Hepatocyte (in vitro differentiated cells): ENCODE measurements around the gene MAN1C1. TPM values are rescaled to one million over a fixed set of nuclear protein-coding genes. Genes with fewer than 3 reads are reported as not detected.

Experiments
- DNase-seq: peaks from one replicate; pipeline ENCODE4 v3.0.0-alpha.2; 2016; ENCODE audit warnings: low spot score
- H2AFZ ChIP-seq: fragments of 200-600 bp; sonication (generic); 2 replicates; pipeline ENCODE4 v1.6.0; 2016; ENCODE audit warnings: antibody characterized with exemption, mild to moderate bottlenecking
- H3K27ac ChIP-seq: fragments of 200-600 bp; sonication (generic); 2 replicates; pipeline ENCODE4 v1.5.1; 2016; ENCODE audit warnings: mild to moderate bottlenecking
- H3K27me3 ChIP-seq: fragments of 200-600 bp; sonication (generic); 2 replicates; pipeline ENCODE4 v1.6.1; 2016
- H3K36me3 ChIP-seq: fragments of 200-600 bp; sonication (generic); replicated peaks from 2 replicates; pipeline ENCODE4 v1.5.1; 2016; ENCODE audit warnings: low read depth; ENCODE audit not compliant: insufficient read depth
- H3K4me1 ChIP-seq: fragments of 200-600 bp; sonication (generic); 2 replicates; pipeline ENCODE4 v1.5.1; 2016; ENCODE audit warnings: mild to moderate bottlenecking, moderate library complexity; ENCODE audit not compliant: insufficient read depth
- H3K4me2 ChIP-seq: fragments of 200-600 bp; sonication (generic); 2 replicates; pipeline ENCODE4 v1.6.0; 2016
- H3K4me3 ChIP-seq: fragments of 200-600 bp; sonication (generic); 2 replicates; pipeline ENCODE4 v1.5.1; 2016; ENCODE audit warnings: mild to moderate bottlenecking
- H3K79me2 ChIP-seq: fragments of 200-600 bp; sonication (generic); 2 replicates; pipeline ENCODE4 v1.6.0; 2017; ENCODE audit warnings: mild to moderate bottlenecking
- H3K9me2 ChIP-seq: fragments of 200-600 bp; sonication (generic); replicated peaks from 2 replicates; pipeline ENCODE4 v1.6.0; 2017; ENCODE audit warnings: mild to moderate bottlenecking; ENCODE audit not compliant: insufficient read depth
- H3K9me3 ChIP-seq: fragments of 200-600 bp; sonication (generic); 2 replicates; pipeline ENCODE4 v1.5.1; 2016; ENCODE audit warnings: low read depth, mild to moderate bottlenecking
- H4K20me1 ChIP-seq: fragments of 200-600 bp; sonication (generic); 2 replicates; pipeline ENCODE4 v1.6.0; 2016; ENCODE audit warnings: mild to moderate bottlenecking; ENCODE audit not compliant: insufficient read depth, poor library complexity, severe bottlenecking
- CTCF ChIP-seq: fragments of 200-600 bp; sonication (generic); IDR thresholded peaks from 2 replicates; pipeline ENCODE4 v1.5.1; 2016; ENCODE audit warnings: antibody characterized with exemption, mild to moderate bottlenecking; ENCODE audit not compliant: poor library complexity
- EZH2 ChIP-seq: fragments of 200-600 bp; sonication (generic); IDR thresholded peaks from 2 replicates; pipeline ENCODE4 v1.6.1; 2016; ENCODE audit warnings: antibody characterized with exemption, mild to moderate bottlenecking, borderline replicate concordance
- EZH2phosphoT487 ChIP-seq: fragments of 200-600 bp; sonication (generic); IDR thresholded peaks from one replicate; pipeline ENCODE4 v1.6.1; 2018; ENCODE audit warnings: antibody characterized with exemption, mild to moderate bottlenecking, low read depth, moderate library complexity; ENCODE audit not compliant: unreplicated experiment, severe bottlenecking
- WGBS: methylation state at CpG from one replicate; pipeline ENCODE4 v1.1.6; 2016; ENCODE audit warnings: low lambda C conversion rate; ENCODE audit errors: missing lambda C conversion rate; 5-methylcytosine and 5-hydroxymethylcytosine counted together
- polyA plus RNA-seq: library from polyadenylated mRNA; unstranded; fragments of >200 nt; fragmentation: Nextera tagmentation; extraction: Ambion mirVana; gene quantifications from 2 replicates; pipeline ENCODE4 v1.2.1, GENCODE V29; 2016
- total RNA-seq: library from RNA; depleted of rRNA; stranded (reverse); fragments of >200 nt; gene quantifications from 2 replicates; pipeline ENCODE4 v1.2.3, GENCODE V29; 2014

MAN1C1 gene
- total and polyA plus RNA-seq, 2 experiments from 2014 or later, result 20.6 to 29.3 TPM

GRCh38 chr1:25700626-25701025 lies 84.0 kb downstream of the MAN1C1 start:
- TF ChIP-seq EZH2phosphoT487, result no peak
- TF ChIP-seq EZH2, result no peak
- TF ChIP-seq CTCF, result no peak
- Histone ChIP-seq H3K36me3 (no peaks in the 10 kb centered on the region), H3K79me2 (no peaks in the 10 kb centered on the region), H4K20me1 (no peaks in the 10 kb centered on the region), H3K27me3 (no peaks in the 10 kb centered on the region), H3K4me1 (peaks cover 21% of the 10 kb centered on the region), H3K9me3 (no peaks in the 10 kb centered on the region), H3K4me3 (no peak overlapping the region), H2AFZ (no peak overlapping the region), H3K4me2 (no peak overlapping the region), H3K27ac (peak overlapping the region; percentile 57), H3K9me2 (no peaks in the 10 kb centered on the region)
- 76% methylated on average over 7 of the region's 7 CpGs for WGBS
- DNase-seq, result no peak

GRCh38 chr1:25701030-25701785 lies 84.6 kb downstream of the MAN1C1 start:
- no peak overlapping the region for H3K27ac ChIP-seq
- WGBS, result 91% methylated on average over 9 of the region's 9 CpGs
- TF ChIP-seq EZH2phosphoT487 (no peak), EZH2 (no peak), CTCF (no peak)

GRCh38 chr1:25702101-25702775 lies 85.6 kb downstream of the MAN1C1 start:
- Histone ChIP-seq H4K20me1 (no peaks in the 10 kb centered on the region), H3K4me2 (no peak overlapping the region), H3K9me3 (no peaks in the 10 kb centered on the region), H3K36me3 (no peaks in the 10 kb centered on the region), H3K27me3 (no peaks in the 10 kb centered on the region), H3K4me3 (no peak overlapping the region), H3K9me2 (no peaks in the 10 kb centered on the region), H3K27ac (no peak overlapping the region), H3K4me1 (peaks cover 21% of the 10 kb centered on the region), H2AFZ (no peak overlapping the region), H3K79me2 (no peaks in the 10 kb centered on the region)
- TF ChIP-seq EZH2phosphoT487 (no peak), CTCF (no peak), EZH2 (no peak)
- WGBS, result 86% methylated on average over 11 of the region's 11 CpGs
- no peak for DNase-seq

More at GRCh38 chr1:25701030-25701785, 84.6 kb downstream of the MAN1C1 start:
- Histone ChIP-seq H3K27me3 (no peaks in the 10 kb centered on the region), H3K36me3 (no peaks in the 10 kb centered on the region), H3K4me3 (no peak overlapping the region), H3K9me3 (no peaks in the 10 kb centered on the region), H2AFZ (no peak overlapping the region), H3K4me2 (no peak overlapping the region), H4K20me1 (no peaks in the 10 kb centered on the region), H3K9me2 (no peaks in the 10 kb centered on the region), H3K79me2 (no peaks in the 10 kb centered on the region), H3K4me1 (peaks cover 18% of the 10 kb centered on the region)
- DNase-seq, result no peak
